Epidermal melanocyte (primary cell): Measurements from ENCODE around the gene DCAF4.

Experiments
- DNase-seq: peaks from one replicate; pipeline ENCODE4 v3.0.0; 2011; ENCODE audit warnings: low spot score; ENCODE audit not compliant: insufficient read length

The DCAF4 gene

GRCh38 chr14:72894623-72895378 is 31.5 kb upstream of the DCAF4 start:
- DNase-seq: no peak

- DNase-seq: no peak
Measured at GRCh38 chr14:72898448-72898847, 27.8 kb upstream of the DCAF4 start.

DNA sequence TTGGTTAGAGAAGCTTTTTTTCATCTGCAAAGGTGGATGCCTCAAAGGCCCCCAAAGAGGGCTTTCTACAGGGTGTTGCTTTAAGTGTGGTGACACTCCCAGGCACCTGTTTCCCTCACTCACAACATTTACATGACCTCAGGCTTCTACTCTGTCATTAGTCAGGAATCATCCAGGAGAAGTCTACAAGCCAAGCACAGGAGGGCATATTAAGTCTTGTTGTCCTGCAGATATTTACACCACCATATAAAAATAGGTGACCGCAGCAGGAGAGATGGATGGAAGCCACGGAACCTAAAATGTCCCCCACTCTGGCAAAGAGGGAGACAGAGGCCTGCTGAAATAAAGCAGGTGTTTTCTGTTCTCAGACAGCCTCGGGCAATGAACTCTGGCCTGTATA is 24.9 kb upstream of the DCAF4 start:
- no peak for DNase-seq

DNA sequence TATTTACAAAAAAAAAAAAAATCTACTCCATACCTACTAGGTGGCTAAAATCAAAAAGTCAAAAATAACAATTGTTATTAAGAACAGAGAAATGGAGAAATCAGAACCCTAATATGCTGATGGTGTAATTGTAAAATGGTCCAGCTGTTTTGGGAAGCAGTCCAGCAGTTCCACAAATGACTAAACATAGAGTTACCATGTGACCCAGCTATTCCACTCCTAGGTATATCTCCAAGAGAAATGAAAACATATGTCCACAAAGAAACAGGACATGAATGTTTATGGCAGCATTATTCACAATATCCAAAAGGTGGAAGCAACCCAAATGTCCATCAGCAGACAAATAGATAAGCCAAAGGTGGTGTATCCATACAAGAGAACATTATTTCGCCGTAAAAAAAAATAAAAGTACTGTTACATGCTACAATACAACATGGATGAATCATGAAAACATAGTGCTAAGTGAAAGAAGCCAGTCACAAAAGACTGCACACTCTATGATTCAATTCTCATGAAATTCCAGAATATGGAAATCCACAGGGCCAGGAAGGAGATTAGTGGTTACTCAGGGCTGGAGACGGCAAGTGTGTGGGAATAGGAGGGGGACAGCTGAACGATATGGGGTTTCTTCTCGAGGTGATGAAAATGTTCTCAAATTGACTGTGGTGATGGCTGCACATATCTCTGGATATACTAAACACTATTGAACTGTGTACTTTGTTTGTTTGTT is 23.3 kb upstream of the DCAF4 start:
- DNase-seq: no peak

- no peak for DNase-seq
Measured at GRCh38 chr14:72903716-72904115, 22.5 kb upstream of the DCAF4 start.

DNA sequence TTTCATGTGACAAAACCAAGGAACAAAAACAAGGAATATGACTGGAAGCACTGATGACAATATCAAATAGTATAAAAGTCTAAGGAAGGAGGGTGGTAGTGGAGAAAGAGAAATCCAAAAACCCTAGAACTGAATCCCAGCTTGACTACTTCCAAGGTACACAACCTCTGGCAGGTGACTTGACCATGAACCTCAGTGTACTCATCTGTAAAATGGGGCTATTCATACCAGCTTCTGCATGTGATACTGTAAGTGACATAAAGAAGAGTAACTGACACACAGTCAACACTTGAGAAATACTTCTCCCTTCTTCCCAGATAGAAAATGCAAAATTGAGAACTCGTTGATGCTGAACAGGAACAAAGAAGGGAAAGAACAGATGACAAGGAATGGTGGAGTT is 22.0 kb upstream of the DCAF4 start:
- DNase-seq: no peak

GRCh38 chr14:72904840-72905561 is 21.3 kb upstream of the DCAF4 start:
- no peak for DNase-seq

GRCh38 chr14:72906316-72906715 is 19.9 kb upstream of the DCAF4 start:
- no peak for DNase-seq

- DNase-seq: no peak
Measured at GRCh38 chr14:72906879-72907278, 19.4 kb upstream of the DCAF4 start.

GRCh38 chr14:72907886-72908285 is 18.4 kb upstream of the DCAF4 start:
- DNase-seq: no peak

GRCh38 chr14:72909163-72909562 is 17.1 kb upstream of the DCAF4 start:
- DNase-seq: no peak

- DNase-seq: no peak
Measured at GRCh38 chr14:72913809-72914208, 12.5 kb upstream of the DCAF4 start.

GRCh38 chr14:72916174-72916573 is 10.1 kb upstream of the DCAF4 start:
- no peak for DNase-seq

DNA sequence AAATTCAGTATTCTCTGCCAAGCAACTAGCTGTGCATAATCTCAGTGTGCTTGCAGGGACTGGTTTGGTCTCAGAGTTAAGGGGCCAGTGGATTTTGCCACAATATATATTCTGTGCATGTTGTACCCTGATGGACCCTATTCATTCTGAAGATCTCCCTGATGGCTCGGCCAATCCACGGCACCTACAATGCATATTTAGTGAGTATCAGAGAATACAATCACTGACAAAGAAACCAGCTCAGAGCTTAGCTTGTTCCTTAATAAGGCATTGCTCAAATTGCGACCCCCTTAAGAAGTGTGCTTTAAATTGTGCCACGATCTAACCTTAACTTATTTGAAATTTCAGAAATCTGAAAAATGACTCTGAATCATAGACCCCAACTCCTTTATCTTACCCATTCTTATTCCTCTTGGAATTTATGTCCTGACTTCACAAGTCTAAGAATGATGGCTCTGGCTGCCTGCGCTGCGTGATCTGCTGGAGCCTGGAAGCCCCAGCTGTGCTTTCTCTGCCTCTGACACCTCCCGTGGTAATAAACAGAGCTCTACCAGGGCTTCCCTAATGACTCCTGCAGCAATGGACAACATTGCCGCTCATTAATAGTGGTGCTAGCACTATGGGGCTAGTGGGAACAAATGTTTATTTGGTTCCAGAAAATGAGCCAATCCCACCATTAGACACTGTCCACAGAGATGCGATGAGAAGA is 9.0 kb upstream of the DCAF4 start:
- no peak for DNase-seq

GRCh38 chr14:72920008-72920407 is 6.3 kb upstream of the DCAF4 start:
- DNase-seq: no peak

- DNase-seq: no peak
Measured at GRCh38 chr14:72921396-72921795, 4.9 kb upstream of the DCAF4 start.

DNA sequence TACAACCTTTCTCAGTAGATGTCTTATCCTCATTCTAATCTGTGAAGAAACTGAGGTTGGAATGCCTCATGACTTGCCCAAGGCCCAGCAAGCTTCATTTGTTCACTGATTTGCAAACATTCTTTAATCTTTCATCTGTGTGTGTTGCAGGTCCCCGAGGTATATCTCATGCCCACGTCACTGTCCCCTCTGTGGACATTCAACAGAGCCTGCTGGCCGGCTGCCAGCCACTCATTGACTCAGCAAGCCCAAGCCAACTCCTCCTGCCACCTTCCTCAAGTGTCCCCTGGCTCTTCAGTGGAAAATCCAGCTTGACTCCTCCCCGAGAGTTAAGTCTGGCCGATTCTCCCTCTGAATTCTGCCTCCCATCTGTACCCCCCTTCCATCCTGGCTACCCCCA is 1.9 kb upstream of the DCAF4 start:
- DNase-seq: no peak

DNA sequence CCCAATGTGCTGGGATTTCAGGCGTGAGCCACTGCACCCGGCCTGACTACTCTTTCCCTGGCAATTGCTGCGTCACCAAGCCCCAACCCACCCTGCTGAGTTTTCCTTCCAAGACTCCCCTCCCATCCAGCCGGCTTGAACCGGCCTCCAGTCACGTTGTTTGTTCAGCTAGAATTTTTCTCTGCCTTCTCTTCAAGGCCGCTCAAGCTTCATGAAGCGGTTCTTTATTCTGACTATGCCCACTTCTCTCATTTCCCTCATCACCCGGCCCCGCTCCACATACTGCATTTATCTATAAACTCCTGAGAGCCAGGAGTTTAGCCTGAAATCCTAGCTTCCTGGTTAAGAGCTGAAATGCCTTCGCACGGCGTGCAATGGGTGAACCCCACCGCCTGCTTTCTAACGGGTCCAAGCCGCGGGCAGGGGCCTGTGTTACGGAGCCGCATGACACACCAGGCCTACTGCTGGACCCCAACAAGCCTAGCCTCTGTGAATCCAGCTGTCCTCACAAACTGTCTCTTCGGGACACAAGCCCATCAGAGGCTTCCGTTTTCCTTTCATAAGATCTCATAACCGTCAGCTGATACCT is 999 bp upstream of the DCAF4 start:
- no peak for DNase-seq

GRCh38 chr14:72925815-72926291 is 411 bp upstream of the DCAF4 start:
- DNase-seq: no peak

DNA sequence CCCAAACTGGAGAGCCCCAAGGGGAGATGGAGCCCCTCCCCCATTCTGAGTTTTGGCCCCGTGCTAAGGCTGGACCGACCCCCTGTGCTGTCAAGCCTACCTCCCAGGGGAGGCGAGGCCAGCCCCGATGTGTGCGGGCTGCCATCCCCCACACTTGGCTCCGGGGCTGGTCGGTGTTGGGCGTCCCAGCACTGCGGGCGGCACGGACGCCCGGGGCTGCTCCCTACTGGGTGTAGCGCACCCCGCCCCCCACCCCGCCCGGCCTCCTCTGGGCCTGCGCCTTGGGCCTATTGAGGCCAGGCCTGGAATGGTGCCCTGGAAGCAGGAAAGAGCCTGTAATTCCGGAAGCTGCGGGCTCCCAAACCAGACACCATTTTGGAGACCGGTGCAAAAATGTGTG is 2.6 kb downstream of the DCAF4 start:
- no peak for DNase-seq
